ENCODE data around the gene FHOD1. TPM values are rescaled to one million over a fixed set of nuclear protein-coding genes. Genes with fewer than 3 reads are reported as not detected.
A peak's percentile ranks its signal among the peaks of the same experiment; 100 is the strongest.

Gene FHOD1
- total RNA-seq, 1 donor from 2014 or later: 71.7 TPM

- H3K27ac Mint-ChIP-seq (ENCODE audit: unreplicated experiment): no peak within 1 kb of the TSS
- peaks cover 12% of the 10 kb centered on the region for H3K4me1 Mint-ChIP-seq (ENCODE audit: unreplicated experiment)
- peak; percentile 96 for DNase-seq (ENCODE audit: extremely low spot score, unreplicated experiment)
- H3K9me3 Mint-ChIP-seq (ENCODE audit: unreplicated experiment): no peaks in the 10 kb centered on the region
- H3K27me3 Mint-ChIP-seq (ENCODE audit: unreplicated experiment): no peaks in the 10 kb centered on the region
- H3K36me3 Mint-ChIP-seq (ENCODE audit: unreplicated experiment): no peaks in the 10 kb centered on the region
- peak within 1 kb of the TSS; percentile 59 for H3K4me3 Mint-ChIP-seq (ENCODE audit: unreplicated experiment)
- no peak for TF ChIP-seq CTCF (IDR thresholded peaks at IDR 0.05)
Measured at GRCh38 chr16:67183627-67184452, 63.4 kb downstream of the FHOD1 start, which contains the start of gene MATCAP1. MATCAP1 (minus strand) TSS chr16:67183963; CDS start chr16:67180610, 3,353 bp downstream.

DNA sequence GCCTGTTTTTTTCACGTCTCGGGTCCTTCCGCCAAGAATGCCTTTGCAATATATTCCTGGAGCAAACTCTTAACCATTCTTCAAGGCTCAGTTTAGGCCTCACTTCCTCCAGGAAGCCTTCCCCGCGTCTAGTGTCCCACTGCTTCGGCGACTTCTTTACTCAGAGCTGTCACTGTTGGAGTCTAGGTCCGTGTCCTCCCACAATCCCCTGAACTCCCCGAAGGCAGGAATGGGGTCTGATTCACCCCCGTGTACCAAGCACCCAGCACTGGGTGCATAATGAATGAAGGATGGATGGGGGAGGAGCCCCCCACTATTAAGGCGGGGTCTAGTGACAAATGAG lies 64.0 kb downstream of the FHOD1 start:
- DNase-seq (ENCODE audit: extremely low spot score, unreplicated experiment): no peak
- no peak overlapping the region for H3K27ac Mint-ChIP-seq (ENCODE audit: unreplicated experiment)
- H3K4me1 Mint-ChIP-seq (ENCODE audit: unreplicated experiment): peaks cover 12% of the 10 kb centered on the region
- no peak overlapping the region for H3K4me3 Mint-ChIP-seq (ENCODE audit: unreplicated experiment)
- no peaks in the 10 kb centered on the region for H3K36me3 Mint-ChIP-seq (ENCODE audit: unreplicated experiment)
- H3K9me3 Mint-ChIP-seq (ENCODE audit: unreplicated experiment): no peaks in the 10 kb centered on the region
- H3K27me3 Mint-ChIP-seq (ENCODE audit: unreplicated experiment): no peaks in the 10 kb centered on the region
- TF ChIP-seq CTCF (IDR thresholded peaks at IDR 0.05): no peak

GRCh38 chr16:67182288-67182687 lies 65.0 kb downstream of the FHOD1 start:
- H3K9me3 Mint-ChIP-seq (ENCODE audit: unreplicated experiment): no peaks in the 10 kb centered on the region
- no peaks in the 10 kb centered on the region for H3K27me3 Mint-ChIP-seq (ENCODE audit: unreplicated experiment)
- no peak for TF ChIP-seq CTCF (IDR thresholded peaks at IDR 0.05)
- H3K27ac Mint-ChIP-seq (ENCODE audit: unreplicated experiment): no peak overlapping the region
- no peak for DNase-seq (ENCODE audit: extremely low spot score, unreplicated experiment)
- no peak overlapping the region for H3K4me3 Mint-ChIP-seq (ENCODE audit: unreplicated experiment)
- H3K36me3 Mint-ChIP-seq (ENCODE audit: unreplicated experiment): no peaks in the 10 kb centered on the region
- H3K4me1 Mint-ChIP-seq (ENCODE audit: unreplicated experiment): peaks cover 16% of the 10 kb centered on the region

DNA sequence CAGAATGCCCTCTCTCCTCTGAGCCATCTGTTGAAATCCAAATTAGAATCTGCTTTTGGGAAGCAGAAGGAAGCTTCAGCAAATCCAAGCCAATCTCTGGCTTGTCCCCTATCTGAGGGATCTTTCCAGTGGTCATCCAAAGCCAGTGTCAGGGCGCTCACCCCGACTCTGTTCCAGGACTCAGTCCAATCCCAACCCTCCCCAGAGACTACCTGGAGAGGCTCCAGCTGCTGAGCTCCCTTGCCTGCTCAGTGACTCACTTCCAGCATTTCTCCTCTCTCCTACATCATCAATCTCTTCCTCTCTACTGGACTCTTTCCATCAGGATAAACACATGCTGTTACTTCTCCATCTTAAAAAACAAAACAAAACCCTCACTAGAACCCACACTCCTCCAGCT lies 65.9 kb downstream of the FHOD1 start:
- Mint-ChIP-seq H3K27ac (ENCODE audit: unreplicated experiment) (no peak overlapping the region), H3K27me3 (ENCODE audit: unreplicated experiment) (no peaks in the 10 kb centered on the region), H3K9me3 (ENCODE audit: unreplicated experiment) (no peaks in the 10 kb centered on the region), H3K4me3 (ENCODE audit: unreplicated experiment) (no peak overlapping the region), H3K36me3 (ENCODE audit: unreplicated experiment) (no peaks in the 10 kb centered on the region), H3K4me1 (ENCODE audit: unreplicated experiment) (peaks cover 16% of the 10 kb centered on the region)
- no peak for TF ChIP-seq CTCF (IDR thresholded peaks at IDR 0.05)
- no peak for DNase-seq (ENCODE audit: extremely low spot score, unreplicated experiment)

- H3K4me3 Mint-ChIP-seq (ENCODE audit: unreplicated experiment): no peak overlapping the region
- no peak overlapping the region for H3K27ac Mint-ChIP-seq (ENCODE audit: unreplicated experiment)
- TF ChIP-seq CTCF (IDR thresholded peaks at IDR 0.05): no peak
- no peaks in the 10 kb centered on the region for H3K36me3 Mint-ChIP-seq (ENCODE audit: unreplicated experiment)
- H3K27me3 Mint-ChIP-seq (ENCODE audit: unreplicated experiment): no peaks in the 10 kb centered on the region
- no peaks in the 10 kb centered on the region for H3K9me3 Mint-ChIP-seq (ENCODE audit: unreplicated experiment)
- peaks cover 10% of the 10 kb centered on the region for H3K4me1 Mint-ChIP-seq (ENCODE audit: unreplicated experiment)
- no peak for DNase-seq (ENCODE audit: extremely low spot score, unreplicated experiment)
Measured at GRCh38 chr16:67180166-67180565, 67.1 kb downstream of the FHOD1 start.
